NB4 (cell line): ENCODE results near the gene MROH2B.

Source experiments
- DNase-seq: peaks from one replicate; pipeline ENCODE4 v3.0.0; 2010; ENCODE audit warnings: low read depth
- H3K4me3 ChIP-seq: one replicate; pipeline ENCODE4 v1.5.1; 2011; ENCODE audit warnings: mild to moderate bottlenecking, low read depth, low read length, moderate library complexity
- MAX ChIP-seq: IDR thresholded peaks from 2 replicates; pipeline ENCODE4 v1.6.1; 2011; ENCODE audit warnings: low read depth, low read length
- MYC ChIP-seq: IDR thresholded peaks from 2 replicates; pipeline ENCODE4 v1.6.1; 2011; ENCODE audit warnings: low read depth, low read length
- POLR2A ChIP-seq: IDR thresholded peaks from 2 replicates; pipeline ENCODE4 v1.6.1; 2011; ENCODE audit warnings: mild to moderate bottlenecking; ENCODE audit not compliant: insufficient read length; ENCODE audit errors: extremely low read depth
- TF ChIP-seq, protein P1 (sequence below): IDR thresholded peaks from one replicate; pipeline ENCODE4 v1.5.1; 2012; ENCODE audit warnings: low read depth, low read length

The MROH2B gene

DNA sequence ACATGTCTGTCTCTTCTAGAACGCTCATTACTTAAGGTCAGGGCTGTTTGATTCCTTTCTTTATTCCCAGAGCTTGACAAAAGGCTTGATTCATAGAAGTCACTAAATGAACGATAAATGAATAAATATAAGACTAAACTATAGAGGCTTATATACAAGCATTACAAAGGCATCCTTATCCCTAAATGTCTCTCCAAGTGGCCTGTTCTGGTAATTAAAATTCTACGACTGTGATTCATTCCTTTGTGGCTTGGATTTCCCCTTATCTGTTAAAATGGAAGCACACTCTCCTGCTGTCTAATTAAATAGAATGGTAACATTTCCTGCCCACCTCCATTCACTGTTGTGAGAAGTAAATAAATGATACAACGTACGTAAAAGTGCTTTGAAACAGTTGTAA, 112.3 kb downstream of the MROH2B start:
- TF ChIP-seq, protein P1, sequence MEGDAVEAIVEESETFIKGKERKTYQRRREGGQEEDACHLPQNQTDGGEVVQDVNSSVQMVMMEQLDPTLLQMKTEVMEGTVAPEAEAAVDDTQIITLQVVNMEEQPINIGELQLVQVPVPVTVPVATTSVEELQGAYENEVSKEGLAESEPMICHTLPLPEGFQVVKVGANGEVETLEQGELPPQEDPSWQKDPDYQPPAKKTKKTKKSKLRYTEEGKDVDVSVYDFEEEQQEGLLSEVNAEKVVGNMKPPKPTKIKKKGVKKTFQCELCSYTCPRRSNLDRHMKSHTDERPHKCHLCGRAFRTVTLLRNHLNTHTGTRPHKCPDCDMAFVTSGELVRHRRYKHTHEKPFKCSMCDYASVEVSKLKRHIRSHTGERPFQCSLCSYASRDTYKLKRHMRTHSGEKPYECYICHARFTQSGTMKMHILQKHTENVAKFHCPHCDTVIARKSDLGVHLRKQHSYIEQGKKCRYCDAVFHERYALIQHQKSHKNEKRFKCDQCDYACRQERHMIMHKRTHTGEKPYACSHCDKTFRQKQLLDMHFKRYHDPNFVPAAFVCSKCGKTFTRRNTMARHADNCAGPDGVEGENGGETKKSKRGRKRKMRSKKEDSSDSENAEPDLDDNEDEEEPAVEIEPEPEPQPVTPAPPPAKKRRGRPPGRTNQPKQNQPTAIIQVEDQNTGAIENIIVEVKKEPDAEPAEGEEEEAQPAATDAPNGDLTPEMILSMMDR: no peak
- TF ChIP-seq MYC: no peak
- no peak for TF ChIP-seq POLR2A
- TF ChIP-seq MAX: no peak
- DNase-seq: no peak
- no peak overlapping the region for H3K4me3 ChIP-seq

DNA sequence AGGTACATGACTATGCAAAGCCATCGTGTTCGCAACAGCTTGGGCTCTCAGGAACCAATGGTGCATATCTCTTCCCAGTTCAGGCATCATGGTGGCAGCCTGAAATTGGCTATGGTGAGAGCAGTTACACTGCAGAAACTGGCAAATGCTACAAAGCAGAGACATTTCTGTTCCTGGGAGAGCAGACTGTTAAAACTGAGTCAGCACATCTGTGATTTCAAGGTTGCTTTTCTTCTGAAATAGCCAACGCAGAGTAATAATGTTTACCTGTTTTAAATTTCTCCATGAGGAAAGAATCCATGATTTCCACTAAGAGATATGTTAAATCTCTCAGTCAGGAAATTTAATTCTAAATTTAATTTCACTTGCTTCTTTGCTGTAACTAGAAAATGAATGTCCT, 114.1 kb downstream of the MROH2B start:
- DNase-seq: no peak
- TF ChIP-seq MYC (no peak), MAX (no peak), POLR2A (no peak)
- TF ChIP-seq, protein P1: no peak
- no peak overlapping the region for H3K4me3 ChIP-seq

DNA sequence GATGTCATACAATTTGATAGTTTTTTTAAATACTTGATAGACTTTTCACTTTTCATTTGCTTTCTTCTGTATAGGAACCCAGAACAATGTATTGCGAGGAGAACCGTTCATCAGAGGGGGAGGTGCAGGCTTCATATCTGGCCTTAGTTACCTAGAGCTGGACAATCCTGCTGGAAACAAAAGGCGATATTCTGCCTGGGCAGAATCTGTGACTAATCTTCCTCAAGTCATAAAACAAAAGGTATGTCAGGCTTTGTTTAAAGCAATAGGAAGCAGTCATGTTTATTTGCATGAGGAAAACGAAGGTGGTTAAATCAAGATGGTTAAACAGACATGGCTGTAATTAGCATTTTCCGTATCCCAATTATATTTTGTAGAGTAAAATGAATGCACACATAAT, 115.8 kb downstream of the MROH2B start:
- TF ChIP-seq POLR2A (no peak), MYC (no peak), MAX (no peak)
- TF ChIP-seq, protein P1: no peak
- no peak overlapping the region for H3K4me3 ChIP-seq
- no peak for DNase-seq
